ENCODE measurements around the gene LSM7. TPM values are rescaled to one million over a fixed set of nuclear protein-coding genes. Genes with fewer than 3 reads are reported as not detected.

LSM7 gene
- total RNA-seq, 2 experiments from 2014 or later: 164 to 321 TPM

GRCh38 chr19:2288818-2289713, 39.3 kb downstream of the LSM7 start:
- H3K9me3 ChIP-seq (ENCODE audit: low read length): no peaks in the 10 kb centered on the region
- H3K36me3 ChIP-seq (ENCODE audit: insufficient read depth, low read length): no peaks in the 10 kb centered on the region
- ChIA-PET POLR2A (interaction anchor here (0.6 to 1.6 kb wide), 8 partner anchors 39 to 414 kb away, joined by 3 to 7 read pairs (median 3); partner anchors contain the start of genes GADD45B, LMNB2 and LSM7), CTCF (ENCODE audit: unreplicated experiment) (interaction anchor here (0.6 to 1.0 kb wide), 2 partner anchors 15 to 29 kb away, joined by 3 to 9 read pairs; no protein-coding TSS in a partner anchor)
- no peak for TF ChIP-seq EZH2phosphoT487 (IDR thresholded peaks at IDR 0.05; ENCODE audit: borderline replicate concordance, low read depth, low read length)
- no peak for TF ChIP-seq CTCF (conservative IDR thresholded peaks at IDR 0.05; ENCODE audit: low read length)
- peak overlapping the region; percentile 86 for H3K27ac ChIP-seq (ENCODE audit: low read depth, low read length, poor library complexity, severe bottlenecking)
- intact Hi-C loops (cut with micrococcal nuclease; ENCODE audit: unreplicated experiment): no loop called here
- BruUV-seq (replicated peaks): no TSS peak
- H3K4me2 ChIP-seq (ENCODE audit: low read length): peak overlapping the region; percentile 76
- H3K79me2 ChIP-seq (ENCODE audit: insufficient read depth, low read depth, low read length): no peaks in the 10 kb centered on the region
- H4K20me1 ChIP-seq (ENCODE audit: insufficient read depth, low read length): no peaks in the 10 kb centered on the region
- peaks cover 38% of the 10 kb centered on the region for H3K4me1 ChIP-seq (ENCODE audit: insufficient read depth, low read length, poor library complexity, severe bottlenecking)
- peak overlapping the region; percentile 73 for H3K4me3 ChIP-seq (ENCODE audit: low read depth, low read length, poor library complexity, severe bottlenecking)
- no peaks in the 10 kb centered on the region for H3K9me2 ChIP-seq (ENCODE audit: insufficient read depth, low read length)
- no peak for DNase-seq (ENCODE audit: low spot score)
- peak overlapping the region; percentile 69; the same call in 1 of the 2 replicates for H2AFZ ChIP-seq (ENCODE audit: low read length)

- Histone ChIP-seq H3K9me3 (ENCODE audit: low read length) (no peaks in the 10 kb centered on the region), H4K20me1 (ENCODE audit: insufficient read depth, low read length) (no peaks in the 10 kb centered on the region), H2AFZ (ENCODE audit: low read length) (no peak overlapping the region; the same call in 1 of the 2 replicates), H3K9me2 (ENCODE audit: insufficient read depth, low read length) (no peaks in the 10 kb centered on the region), H3K4me1 (ENCODE audit: insufficient read depth, low read length, poor library complexity, severe bottlenecking) (peaks cover 38% of the 10 kb centered on the region), H3K79me2 (ENCODE audit: insufficient read depth, low read depth, low read length) (no peaks in the 10 kb centered on the region), H3K36me3 (ENCODE audit: insufficient read depth, low read length) (no peaks in the 10 kb centered on the region), H3K4me3 (ENCODE audit: low read depth, low read length, poor library complexity, severe bottlenecking) (no peak overlapping the region), H3K27ac (ENCODE audit: low read depth, low read length, poor library complexity, severe bottlenecking) (no peak overlapping the region), H3K4me2 (ENCODE audit: low read length) (peak overlapping the region; percentile 76)
- TF ChIP-seq CTCF (conservative IDR thresholded peaks at IDR 0.05; ENCODE audit: low read length): no peak
- TF ChIP-seq EZH2phosphoT487 (IDR thresholded peaks at IDR 0.05; ENCODE audit: borderline replicate concordance, low read depth, low read length): no peak
- intact Hi-C loops (cut with micrococcal nuclease; ENCODE audit: unreplicated experiment): no loop called here
- no peak for DNase-seq (ENCODE audit: low spot score)
- POLR2A ChIA-PET: interaction anchor here (0.5 to 1.6 kb wide), 7 partner anchors 14 to 187 kb away, joined by 3 to 7 read pairs (median 5); partner anchors contain the start of genes GADD45B, LMNB2 and LSM7
- CTCF ChIA-PET (ENCODE audit: unreplicated experiment): no interaction called here
- no TSS peak for BruUV-seq (replicated peaks)
Observed at GRCh38 chr19:2288338-2288817, 40.0 kb downstream of the LSM7 start.

Measured in OCI-LY7 (cell line).